Loucy (cell line): ENCODE data around the gene MYO3B.

Experiments used
- H2AFZ ChIP-seq: fragments of 200-600 bp; sonication (generic); 2 replicates; pipeline ENCODE4 v1.6.0; 2016; ENCODE audit warnings: antibody characterized with exemption, mild to moderate bottlenecking, low read length, moderate library complexity
- H3F3A ChIP-seq: fragments of 200-600 bp; 2 replicates; pipeline ENCODE4 v1.6.0; 2016; ENCODE audit warnings: antibody characterized with exemption, low read depth, mild to moderate bottlenecking
- H3K27me3 ChIP-seq: fragments of 200-600 bp; sonication (generic); 2 replicates; pipeline ENCODE4 v1.6.1; 2014; ENCODE audit warnings: low read length, mild to moderate bottlenecking; ENCODE audit not compliant: insufficient read depth, poor library complexity, severe bottlenecking
- H3K36me3 ChIP-seq: fragments of 200-600 bp; sonication (generic); 2 replicates; pipeline ENCODE4 v1.6.1; 2016; ENCODE audit warnings: low read length; ENCODE audit not compliant: insufficient read depth
- H3K4me1 ChIP-seq: fragments of 200-600 bp; sonication (generic); 2 replicates; pipeline ENCODE4 v1.5.1; 2014; ENCODE audit warnings: low read length, mild to moderate bottlenecking; ENCODE audit not compliant: insufficient read depth, poor library complexity, severe bottlenecking
- H3K4me2 ChIP-seq: fragments of 200-600 bp; sonication (generic); 2 replicates; pipeline ENCODE4 v1.6.0; 2014; ENCODE audit warnings: antibody characterized with exemption, low read length, low read depth, mild to moderate bottlenecking; ENCODE audit not compliant: poor library complexity, severe bottlenecking
- H3K4me3 ChIP-seq: fragments of 200-600 bp; sonication (generic); 2 replicates; pipeline ENCODE4 v1.5.1; 2014; ENCODE audit warnings: low read length, mild to moderate bottlenecking, mixed read lengths; ENCODE audit not compliant: poor library complexity, severe bottlenecking
- H3K79me2 ChIP-seq: fragments of 200-600 bp; sonication (generic); 2 replicates; pipeline ENCODE4 v1.6.1; 2014; ENCODE audit warnings: low read length; ENCODE audit not compliant: insufficient read depth
- H3K9ac ChIP-seq: fragments of 200-600 bp; sonication (generic); 2 replicates; pipeline ENCODE4 v1.6.0; 2014; ENCODE audit warnings: mild to moderate bottlenecking, low read depth, low read length, moderate library complexity; ENCODE audit not compliant: poor library complexity, severe bottlenecking
- H3K9me2 ChIP-seq: fragments of 200-600 bp; sonication (generic); replicated peaks from 2 replicates; pipeline ENCODE4 v1.6.1; 2016; ENCODE audit warnings: low read depth, low read length, mixed read lengths
- H3K9me3 ChIP-seq: fragments of 200-600 bp; sonication (generic); 2 replicates; pipeline ENCODE4 v1.6.1; 2014; ENCODE audit warnings: mild to moderate bottlenecking, antibody characterized with exemption, low read length, low read depth; ENCODE audit not compliant: insufficient read depth
- H4K20me1 ChIP-seq: fragments of 200-600 bp; sonication (generic); 2 replicates; pipeline ENCODE4 v1.6.0; 2014; ENCODE audit warnings: antibody characterized with exemption, low read length, mild to moderate bottlenecking; ENCODE audit not compliant: insufficient read depth, poor library complexity, severe bottlenecking
- EZH2phosphoT487 ChIP-seq: fragments of 200-600 bp; IDR thresholded peaks from 2 replicates; pipeline ENCODE4 v1.6.1; 2018; ENCODE audit warnings: antibody characterized with exemption, mild to moderate bottlenecking, moderate library complexity, borderline replicate concordance
- TF ChIP-seq, protein P1 (sequence below): fragments of 200-600 bp; sonication (generic); conservative IDR thresholded peaks from 2 replicates; pipeline ENCODE4 v1.5.1; 2014; ENCODE audit warnings: mild to moderate bottlenecking, antibody characterized with exemption, low read length

Gene MYO3B

DNA sequence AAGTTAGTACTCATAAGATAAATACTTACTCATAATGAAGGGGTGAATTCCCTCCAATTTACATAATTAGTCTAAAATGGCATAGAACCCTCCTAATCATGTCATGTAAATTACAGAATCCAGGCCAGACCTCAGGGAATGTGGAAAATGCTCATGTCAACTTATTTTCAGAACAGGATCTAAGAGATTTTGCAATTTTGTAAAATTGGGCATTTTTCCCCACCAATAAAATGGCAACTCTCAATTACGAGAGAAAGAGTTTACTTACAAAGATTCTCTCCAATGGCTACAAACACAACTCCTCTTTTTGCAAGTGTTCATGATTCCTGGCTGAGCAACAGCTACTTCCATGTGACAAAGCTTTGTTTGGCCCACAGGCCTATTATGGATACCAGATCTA, 503.4 kb downstream of the MYO3B start:
- Histone ChIP-seq H3K9me3 (no peaks in the 10 kb centered on the region), H2AFZ (no peak overlapping the region), H3K36me3 (no peaks in the 10 kb centered on the region), H3K4me3 (no peak overlapping the region), H3K4me1 (peaks cover 3% of the 10 kb centered on the region), H3F3A (no peaks in the 10 kb centered on the region), H3K79me2 (no peaks in the 10 kb centered on the region), H3K27me3 (no peaks in the 10 kb centered on the region), H3K9me2 (no peaks in the 10 kb centered on the region), H3K9ac (no peak overlapping the region), H3K4me2 (no peak overlapping the region), H4K20me1 (no peaks in the 10 kb centered on the region)
- TF ChIP-seq EZH2phosphoT487 = no peak
- TF ChIP-seq, protein P1, sequence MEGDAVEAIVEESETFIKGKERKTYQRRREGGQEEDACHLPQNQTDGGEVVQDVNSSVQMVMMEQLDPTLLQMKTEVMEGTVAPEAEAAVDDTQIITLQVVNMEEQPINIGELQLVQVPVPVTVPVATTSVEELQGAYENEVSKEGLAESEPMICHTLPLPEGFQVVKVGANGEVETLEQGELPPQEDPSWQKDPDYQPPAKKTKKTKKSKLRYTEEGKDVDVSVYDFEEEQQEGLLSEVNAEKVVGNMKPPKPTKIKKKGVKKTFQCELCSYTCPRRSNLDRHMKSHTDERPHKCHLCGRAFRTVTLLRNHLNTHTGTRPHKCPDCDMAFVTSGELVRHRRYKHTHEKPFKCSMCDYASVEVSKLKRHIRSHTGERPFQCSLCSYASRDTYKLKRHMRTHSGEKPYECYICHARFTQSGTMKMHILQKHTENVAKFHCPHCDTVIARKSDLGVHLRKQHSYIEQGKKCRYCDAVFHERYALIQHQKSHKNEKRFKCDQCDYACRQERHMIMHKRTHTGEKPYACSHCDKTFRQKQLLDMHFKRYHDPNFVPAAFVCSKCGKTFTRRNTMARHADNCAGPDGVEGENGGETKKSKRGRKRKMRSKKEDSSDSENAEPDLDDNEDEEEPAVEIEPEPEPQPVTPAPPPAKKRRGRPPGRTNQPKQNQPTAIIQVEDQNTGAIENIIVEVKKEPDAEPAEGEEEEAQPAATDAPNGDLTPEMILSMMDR = no peak

DNA sequence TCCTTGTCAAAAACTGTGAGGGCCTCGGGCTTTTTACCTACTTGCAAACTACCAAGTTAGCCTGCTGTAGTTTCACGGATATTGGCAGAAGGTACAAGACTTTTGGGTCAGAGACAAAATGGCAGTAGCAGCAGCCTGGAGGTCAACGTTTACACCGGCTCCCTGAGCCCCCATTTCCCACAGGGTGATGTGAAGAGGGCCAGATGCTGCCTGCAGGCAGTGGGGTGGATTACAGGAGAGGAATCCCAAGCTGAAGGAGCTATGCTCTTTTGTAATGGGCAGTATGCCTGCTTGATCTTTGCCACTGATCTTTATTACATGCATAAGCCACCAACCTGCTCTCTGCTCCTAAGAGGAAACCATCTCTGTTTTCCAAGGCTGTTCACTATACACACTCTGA, 507.6 kb downstream of the MYO3B start:
- H3K4me1 ChIP-seq = peaks cover 5% of the 10 kb centered on the region
- no peak overlapping the region for H3K4me3 ChIP-seq
- H3K27me3 ChIP-seq = no peaks in the 10 kb centered on the region
- no peaks in the 10 kb centered on the region for H3K79me2 ChIP-seq
- H2AFZ ChIP-seq = peak overlapping the region; percentile 46; the same call in 1 of the 2 replicates
- H3K36me3 ChIP-seq = no peaks in the 10 kb centered on the region
- no peak overlapping the region for H3K4me2 ChIP-seq
- no peaks in the 10 kb centered on the region for H3F3A ChIP-seq
- H3K9me3 ChIP-seq = no peaks in the 10 kb centered on the region
- TF ChIP-seq, protein P1 = no peak
- TF ChIP-seq EZH2phosphoT487 = no peak
- no peaks in the 10 kb centered on the region for H3K9me2 ChIP-seq
- H4K20me1 ChIP-seq = no peaks in the 10 kb centered on the region
- no peak overlapping the region for H3K9ac ChIP-seq

DNA sequence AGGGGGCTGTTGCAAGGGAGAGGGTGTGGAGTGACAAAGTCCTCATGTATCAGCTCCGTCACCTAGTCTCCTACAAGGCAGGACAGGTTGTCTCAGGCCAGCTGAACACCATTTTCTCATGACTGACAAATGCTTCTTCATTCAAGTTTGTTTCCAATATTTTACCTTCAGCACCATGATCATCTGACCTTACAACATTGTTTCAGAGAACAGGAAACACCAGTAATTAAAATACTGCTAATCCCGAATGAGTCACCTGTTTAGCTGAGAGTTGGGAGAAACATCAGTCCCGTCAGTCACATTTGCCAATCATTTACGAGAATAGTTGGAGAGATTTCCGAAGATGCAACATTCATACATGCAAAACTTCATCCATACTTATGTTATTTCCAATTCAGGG, 511.5 kb downstream of the MYO3B start:
- Histone ChIP-seq H3K36me3 (no peaks in the 10 kb centered on the region), H4K20me1 (no peaks in the 10 kb centered on the region), H3F3A (no peaks in the 10 kb centered on the region), H3K9me3 (no peaks in the 10 kb centered on the region), H3K4me2 (no peak overlapping the region), H3K9ac (no peak overlapping the region), H3K9me2 (no peaks in the 10 kb centered on the region), H3K4me1 (peaks cover 13% of the 10 kb centered on the region), H3K79me2 (no peaks in the 10 kb centered on the region), H2AFZ (no peak overlapping the region), H3K27me3 (no peaks in the 10 kb centered on the region), H3K4me3 (no peak overlapping the region)
- TF ChIP-seq, protein P1 = no peak
- no peak for TF ChIP-seq EZH2phosphoT487
